RCC 7860 (cell line): Measurements from ENCODE around the gene PKNOX2.

Experiments used
- DNase-seq: peaks from one replicate; pipeline ENCODE4 v3.0.0-alpha.2; 2015; ENCODE audit warnings: low spot score
- FAIRE-seq: peaks from 2 replicates; lab custom pipeline; 2012; peaks lifted over from hg19 to GRCh38; lab: Jason Lieb, UNC

Gene PKNOX2

DNA sequence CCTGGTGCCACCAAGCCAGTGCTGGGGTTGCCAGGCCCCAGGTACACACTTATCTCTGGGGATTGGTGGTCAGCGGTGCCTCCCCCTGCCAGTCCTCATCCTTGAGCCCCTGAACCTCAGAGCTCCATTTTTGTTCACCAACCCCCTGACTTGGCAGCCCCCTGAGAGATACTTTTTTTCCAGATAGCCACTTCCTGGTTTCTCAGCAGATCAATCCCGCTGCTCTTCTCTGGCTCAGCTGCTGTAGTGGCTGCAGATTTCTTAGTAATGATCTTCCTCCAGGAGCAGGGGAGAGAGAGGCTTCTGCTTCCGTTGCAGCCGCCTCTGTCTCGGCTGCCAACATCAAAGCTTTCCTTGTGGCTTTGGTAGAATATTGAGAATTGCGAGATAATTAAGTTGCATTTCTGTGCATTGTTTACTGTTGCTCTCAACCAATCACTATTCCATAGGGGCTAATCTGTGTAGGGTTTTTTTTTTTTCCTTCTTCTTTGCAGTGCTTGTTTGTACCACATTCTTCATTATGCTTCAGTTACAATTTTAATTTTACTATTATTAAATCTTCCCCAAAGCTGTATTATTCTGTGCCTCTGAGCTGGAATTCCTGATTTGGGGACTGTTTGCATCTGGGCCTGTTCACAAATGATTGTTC is 92.1 kb downstream of the PKNOX2 start:
- FAIRE-seq = no peak
- no peak for DNase-seq

DNA sequence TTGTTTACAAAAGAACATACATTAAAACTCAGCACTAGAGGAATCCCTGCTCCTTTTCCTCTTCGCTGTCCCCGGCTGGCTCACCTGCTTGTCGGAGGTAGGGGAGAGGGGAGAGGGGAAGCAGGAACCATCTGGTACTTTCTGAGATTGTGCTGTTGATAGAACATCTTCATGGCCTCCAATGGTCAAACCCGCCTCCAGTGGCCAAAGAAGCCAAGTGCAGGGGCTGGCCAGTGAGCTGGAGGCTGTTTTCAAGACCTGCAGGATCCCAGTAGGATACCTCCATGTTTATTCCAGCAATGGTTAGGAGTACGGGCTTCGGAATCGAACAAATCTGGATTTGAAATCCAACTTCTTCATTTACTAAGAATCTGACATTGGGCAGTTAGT is 92.6 kb downstream of the PKNOX2 start:
- DNase-seq (no peak), FAIRE-seq (no peak)

DNA sequence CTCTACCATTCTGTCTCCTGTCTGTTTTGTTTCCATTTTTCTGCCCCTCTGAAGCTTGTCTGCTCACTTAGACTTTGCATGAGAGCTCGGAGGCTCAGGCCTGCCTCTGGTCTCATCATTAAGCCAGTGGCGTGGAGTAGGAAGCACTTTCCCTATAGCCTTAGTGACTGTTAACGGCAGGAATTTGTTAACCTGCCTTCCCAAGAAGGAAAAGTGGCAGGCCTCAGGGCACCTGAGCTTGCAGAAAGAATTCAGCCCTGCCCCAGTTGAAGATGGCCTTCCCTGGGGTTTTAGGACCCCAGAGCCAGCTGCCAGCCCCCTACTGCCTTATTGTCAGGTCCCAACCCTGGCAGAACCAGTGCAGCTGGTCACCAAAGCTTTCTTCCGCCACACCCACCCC is 93.2 kb downstream of the PKNOX2 start:
- FAIRE-seq (no peak), DNase-seq (no peak)

DNA sequence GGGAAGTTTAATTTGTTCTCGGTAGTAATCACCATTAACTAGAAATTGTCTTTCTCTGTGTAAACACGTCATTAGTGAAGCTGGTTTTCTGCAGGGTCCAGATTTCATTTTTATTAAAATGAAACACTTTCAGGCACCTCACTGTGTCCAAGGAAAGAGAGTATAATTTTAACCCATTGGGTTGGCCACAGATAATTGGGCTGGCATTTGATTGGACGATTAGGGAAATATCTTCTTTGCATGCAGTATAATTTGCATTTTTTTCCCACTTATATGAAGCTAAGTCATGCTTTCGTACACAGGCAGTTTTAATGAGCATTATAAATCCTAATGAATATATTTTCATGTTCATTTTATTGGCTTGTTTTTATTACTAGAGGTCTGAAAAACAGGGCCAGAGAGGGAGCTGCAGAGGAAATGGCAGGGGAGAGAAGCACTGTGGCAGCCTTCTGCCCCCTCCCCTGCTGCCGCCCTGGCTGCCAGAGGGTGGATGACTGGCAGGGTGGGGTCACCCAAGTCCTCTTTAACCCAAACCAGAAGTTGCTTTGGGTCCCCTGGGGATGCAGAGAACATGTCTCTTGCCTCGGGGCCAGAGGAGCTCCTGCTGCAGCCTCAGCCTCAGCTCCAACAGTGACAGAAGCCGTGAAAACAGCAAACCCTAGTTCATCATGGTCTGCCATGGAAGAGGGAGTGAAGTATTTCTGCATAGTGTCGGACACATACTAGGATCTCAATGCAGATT is 93.9 kb downstream of the PKNOX2 start:
- FAIRE-seq (no peak), DNase-seq (no peak)

DNA sequence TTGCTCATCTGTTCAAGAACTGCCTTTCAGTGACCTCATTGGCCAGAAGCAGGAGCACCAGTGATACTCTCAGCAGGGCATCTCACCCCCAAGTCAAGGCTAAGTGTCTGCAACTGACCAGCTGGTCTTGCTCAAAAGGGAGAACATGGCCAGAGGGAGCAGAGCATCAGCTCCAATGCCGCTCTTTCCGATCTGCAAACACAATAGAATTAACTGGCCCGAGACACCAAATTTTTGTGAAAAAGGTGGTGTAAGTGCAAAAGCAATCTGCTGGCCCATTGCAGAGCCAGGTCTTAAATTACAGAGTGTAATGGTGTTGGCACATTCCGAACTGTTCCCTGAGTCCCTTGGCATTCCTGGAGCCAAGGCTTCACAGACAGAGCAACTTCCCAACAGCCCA is 97.0 kb downstream of the PKNOX2 start:
- FAIRE-seq = no peak

DNA sequence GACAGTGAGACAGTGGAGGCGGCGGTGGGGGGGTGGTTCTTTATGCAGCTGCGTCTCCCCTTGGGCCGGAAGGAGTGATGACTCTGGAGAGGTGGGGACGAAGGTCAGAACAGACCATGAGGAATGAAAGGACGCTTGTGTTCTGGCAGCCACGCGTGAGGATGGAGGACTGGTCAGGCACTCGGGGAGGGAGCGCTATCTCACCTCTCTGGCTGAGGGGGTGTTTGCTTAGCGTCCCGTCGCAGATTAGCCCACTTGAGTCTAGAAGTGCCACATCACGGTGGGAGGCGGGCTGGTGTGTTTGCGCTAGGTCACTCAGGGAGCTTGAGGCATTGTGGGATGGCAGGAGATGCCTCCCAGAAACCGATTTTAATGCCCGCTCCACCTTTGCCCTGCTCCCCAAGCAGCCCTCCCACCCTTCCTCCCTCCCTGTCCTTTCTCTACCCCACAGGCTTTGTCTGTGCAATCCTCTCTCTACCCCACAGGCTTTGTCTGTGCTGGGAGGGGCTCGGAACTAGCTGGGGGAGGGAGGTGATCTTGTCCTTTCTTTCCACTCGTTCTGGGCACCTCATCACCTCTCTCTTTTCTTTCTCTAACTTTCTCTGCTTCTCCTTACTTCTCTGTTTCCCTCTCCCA is 97.8 kb downstream of the PKNOX2 start:
- FAIRE-seq (no peak), DNase-seq (no peak)

More for the DNA sequence above, 97.0 kb downstream of the PKNOX2 start:
- no peak for DNase-seq

DNA sequence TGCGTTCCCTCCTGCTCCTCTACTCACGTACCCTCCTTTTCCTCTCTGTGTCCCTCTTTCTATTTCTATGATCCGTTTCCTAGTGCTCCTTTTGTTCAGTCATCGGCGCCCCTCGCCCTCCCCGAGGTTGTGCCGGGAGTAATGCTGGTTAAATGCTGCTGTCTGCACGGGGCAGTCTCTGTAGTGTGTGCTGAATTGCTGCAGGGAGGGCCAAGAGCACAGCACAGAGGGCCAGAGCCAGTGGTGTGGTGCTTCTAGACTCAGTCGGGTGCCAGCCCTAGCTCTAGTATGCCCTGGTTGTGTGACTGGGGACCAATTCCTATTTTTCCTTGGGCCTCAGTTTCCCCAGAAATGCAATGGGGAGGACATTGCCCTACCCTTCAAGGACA is 98.3 kb downstream of the PKNOX2 start:
- DNase-seq (no peak), FAIRE-seq (no peak)

DNA sequence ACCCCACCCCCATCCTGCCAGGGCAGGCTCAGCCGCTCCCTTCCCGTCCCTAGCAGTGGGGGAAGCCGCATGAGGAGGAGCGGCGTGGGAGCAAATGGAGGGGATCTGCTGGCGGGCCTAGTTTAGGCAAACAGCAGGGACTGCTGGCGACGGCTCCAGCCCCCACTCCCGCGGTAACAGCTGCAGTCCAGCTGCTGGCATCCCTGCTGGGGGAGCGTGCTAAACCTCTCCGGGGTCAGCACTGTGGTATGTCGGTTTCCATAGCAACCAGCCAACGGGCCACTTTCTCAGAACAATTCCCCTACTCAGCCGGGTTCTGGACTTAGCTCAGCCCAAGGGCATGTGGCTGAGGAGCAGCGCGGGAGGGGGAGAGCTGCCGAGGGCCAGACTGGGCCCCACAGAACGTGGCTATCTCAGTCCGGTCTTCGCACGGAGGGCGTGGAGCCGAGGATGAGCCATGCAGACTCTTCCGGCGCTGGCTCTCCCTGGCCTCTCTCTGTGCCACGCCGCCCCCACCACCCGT is 98.8 kb downstream of the PKNOX2 start:
- no peak for FAIRE-seq
- no peak for DNase-seq

DNA sequence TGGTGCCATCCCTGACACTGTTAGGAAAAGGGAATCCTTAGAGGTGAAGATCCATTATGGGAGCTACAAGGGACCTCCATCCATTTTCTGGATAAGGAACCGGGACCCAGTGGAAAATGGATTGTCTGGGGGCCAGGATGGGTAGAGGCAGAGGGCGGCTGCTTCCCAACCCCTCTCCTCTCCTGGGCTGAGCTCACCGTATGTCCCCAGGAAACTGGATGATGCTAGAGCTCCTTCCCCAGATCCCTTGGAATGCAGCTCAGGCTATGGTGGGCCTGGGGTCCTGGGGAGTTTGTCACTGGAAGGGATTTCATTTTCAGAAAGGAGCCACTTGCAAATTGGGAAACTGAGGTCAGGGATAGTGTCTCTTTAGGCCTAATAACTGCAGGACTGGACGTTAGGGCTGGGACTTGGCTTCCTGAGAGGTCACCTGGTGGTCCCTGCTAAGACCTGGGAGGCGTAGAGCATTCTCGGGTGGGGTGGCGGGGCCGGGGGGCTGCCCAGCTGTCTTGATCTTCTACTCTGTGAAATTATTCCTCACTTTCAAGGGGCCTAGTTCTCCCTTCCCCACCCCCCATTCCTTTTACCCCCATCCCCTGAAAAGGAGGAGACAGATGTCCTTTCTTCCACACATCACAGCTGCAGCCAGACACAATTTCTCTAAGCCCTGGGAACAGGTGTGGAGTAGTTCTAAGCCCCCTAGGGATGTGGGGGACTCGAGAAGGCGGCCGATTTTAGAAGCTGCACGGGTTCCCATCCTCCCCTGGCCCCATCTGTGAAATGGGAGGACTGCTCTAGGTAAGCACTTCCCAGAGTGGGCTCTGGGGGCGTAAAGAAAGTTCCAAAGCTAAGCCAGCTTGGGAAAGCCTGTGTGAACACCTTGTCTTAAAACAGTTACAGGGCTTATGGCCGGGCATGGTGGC is 99.8 kb downstream of the PKNOX2 start:
- DNase-seq (no peak), FAIRE-seq (no peak)

DNA sequence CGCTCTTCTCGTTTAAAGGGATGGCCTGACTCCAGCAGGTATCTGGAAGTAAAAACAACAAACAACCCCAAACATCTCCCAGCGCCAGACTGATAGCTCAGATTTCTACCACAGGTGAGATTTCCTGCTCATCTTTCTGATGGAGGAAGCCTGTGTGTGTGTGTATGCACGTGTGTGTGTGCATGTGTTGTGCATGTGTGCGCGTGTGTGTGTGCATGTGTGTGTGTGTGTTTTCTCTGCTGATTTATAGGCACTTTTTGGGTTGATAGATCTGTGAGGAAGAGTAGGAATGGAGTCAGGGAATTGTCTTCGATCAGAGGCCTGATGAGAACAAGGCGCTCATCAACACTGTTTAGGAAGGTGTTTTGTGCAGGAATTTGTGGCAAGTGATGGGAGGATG is 103.0 kb downstream of the PKNOX2 start:
- DNase-seq (no peak), FAIRE-seq (no peak)

DNA sequence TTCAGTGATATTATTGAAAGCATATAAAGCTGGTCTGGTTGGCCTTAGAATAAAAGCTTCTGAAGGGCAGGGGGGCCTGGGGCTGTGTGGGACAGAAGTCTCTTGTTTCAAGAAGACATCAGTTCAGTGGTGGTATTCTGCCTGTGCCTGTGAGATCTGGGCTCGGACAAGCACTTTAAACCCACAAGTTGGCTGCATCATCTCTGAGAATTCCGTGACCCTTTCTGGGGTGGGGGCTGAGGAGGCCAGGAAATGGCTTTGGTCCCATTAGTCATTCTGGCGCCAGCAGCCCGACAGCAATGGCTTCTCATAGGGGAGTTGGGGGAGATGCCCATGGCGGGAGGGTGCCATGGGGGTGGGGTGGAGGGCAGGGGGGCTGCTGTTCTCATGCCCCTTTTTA is 104.1 kb downstream of the PKNOX2 start:
- FAIRE-seq (no peak), DNase-seq (no peak)

DNA sequence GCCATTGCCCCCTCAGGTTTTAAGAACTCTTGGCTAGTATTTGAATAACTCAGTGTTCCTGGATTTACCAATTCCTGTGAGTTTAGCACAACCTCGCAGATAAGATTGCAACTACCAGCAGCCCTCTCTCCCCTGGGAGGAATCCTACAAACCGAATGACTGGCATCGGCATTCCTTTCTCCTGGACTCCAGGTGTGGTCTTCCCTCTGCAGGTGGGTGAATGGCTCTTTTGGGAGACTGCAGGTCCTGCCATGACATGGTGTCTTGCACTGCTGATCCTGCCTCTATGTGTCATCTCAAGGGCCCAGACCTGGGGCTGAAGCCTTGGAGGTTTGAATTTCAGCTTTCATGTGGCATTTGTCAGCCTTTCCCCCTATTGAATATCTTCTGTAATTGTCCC is 105.6 kb downstream of the PKNOX2 start:
- no peak for FAIRE-seq
- no peak for DNase-seq

DNA sequence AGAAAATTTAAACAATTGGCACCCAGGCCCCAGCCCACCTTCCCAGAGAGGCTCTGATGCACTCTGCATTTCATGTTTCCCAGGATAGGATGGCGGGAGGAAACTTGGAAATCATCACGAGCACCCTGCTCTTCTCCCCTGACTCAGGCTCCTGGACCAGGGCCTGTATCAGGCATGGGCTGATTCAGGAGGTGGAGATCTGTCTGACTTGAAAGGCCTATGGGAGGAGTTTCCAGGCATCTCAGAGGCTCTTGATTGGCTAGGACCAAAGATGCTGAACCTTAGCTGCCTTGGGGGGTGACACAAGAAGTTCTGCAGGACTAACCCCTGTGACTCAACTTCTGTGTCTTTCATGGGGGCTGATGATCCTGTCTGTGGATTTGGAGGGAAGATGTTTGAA is 106.2 kb downstream of the PKNOX2 start:
- DNase-seq (no peak), FAIRE-seq (no peak)

DNA sequence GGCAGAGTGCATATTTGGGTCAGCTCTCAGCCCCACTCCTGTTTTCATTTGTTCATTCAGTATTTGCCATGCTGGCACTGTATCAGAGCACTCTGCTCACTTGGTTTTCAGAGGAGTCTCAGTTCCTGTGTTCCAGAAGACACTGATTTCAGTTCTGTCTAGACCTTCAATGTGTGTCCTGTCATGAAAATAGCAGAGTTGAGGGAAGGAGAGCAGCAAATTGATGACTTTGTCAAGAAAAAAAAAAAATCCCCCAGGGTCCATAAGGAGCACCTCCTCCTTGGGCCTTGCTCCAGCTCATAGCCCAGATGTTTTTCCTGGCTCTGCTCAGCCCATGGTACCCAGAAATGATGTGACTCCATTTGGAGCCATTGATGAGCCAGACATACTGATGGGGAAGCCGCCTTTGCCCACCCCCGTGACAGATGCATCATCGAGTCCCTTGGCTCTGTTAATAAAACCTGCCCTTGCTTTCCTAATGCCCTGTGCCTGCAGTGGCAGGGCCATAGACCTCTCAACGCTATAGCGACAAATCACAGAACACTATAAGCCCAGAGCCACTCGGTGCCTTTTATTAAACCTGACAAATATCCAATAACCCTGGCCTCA is 107.0 kb downstream of the PKNOX2 start:
- DNase-seq (no peak), FAIRE-seq (no peak)

DNA sequence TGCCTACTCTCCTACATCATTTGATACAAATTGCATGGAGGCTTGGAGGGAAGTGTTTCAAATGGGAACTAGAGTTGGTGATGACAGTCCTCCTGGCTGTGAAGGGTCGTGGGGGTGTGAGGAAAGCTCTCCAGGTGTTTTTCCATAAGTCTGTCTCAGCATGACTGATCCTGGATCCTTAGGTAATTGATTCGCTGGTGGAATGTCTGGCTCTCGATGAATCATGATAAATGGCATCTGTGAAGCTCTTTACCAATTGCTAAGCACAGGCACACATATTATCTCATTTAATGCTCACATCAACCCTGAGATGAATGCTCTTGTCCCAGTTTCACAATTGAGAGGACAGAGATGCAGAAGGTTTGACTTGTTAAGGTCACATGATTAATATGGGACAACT is 107.5 kb downstream of the PKNOX2 start:
- FAIRE-seq = no peak
- no peak for DNase-seq

DNA sequence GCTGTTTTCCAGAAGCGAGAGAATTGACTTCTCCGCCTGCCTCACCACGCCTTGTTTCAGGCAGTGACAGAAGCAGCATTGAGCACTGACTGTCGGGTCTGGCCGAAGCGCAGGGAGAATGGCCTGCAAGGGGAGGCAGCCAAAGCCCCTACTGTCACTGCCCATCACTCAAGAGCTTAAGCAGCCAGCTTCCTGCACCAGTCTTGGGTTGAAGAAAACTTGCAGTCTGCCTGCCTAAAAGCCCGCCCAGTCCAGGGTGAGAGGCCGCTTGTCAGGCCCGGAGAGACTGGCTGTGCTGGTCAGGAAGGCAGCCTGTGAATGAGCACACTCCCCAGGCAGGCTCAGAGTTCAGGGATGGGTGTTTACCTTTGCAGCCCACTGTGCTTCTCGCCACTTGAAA is 108.3 kb downstream of the PKNOX2 start:
- no peak for DNase-seq
- no peak for FAIRE-seq

DNA sequence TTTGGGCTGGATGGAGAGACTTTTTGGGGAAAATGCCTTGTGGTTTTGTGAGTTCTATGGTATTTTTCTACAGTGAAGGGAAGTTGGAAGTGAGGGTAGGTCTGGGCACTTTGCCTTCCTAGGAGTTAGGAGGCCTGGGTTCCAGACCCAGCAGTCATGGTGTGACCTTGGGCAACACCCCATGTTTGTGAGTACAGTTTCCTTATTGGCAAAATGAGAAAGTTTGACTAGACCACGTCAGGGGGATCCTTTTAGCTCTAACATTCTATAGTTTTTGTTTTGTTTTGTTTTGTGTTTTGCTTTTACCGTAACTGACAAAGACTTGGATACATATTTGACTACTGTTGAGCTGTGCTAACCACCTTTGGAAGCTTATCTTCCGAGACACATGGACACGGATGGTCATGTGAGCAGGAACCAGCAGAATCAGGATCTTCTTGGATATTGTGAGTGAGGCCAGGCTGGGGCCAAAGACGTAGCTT is 109.0 kb downstream of the PKNOX2 start:
- FAIRE-seq = no peak
- no peak for DNase-seq

DNA sequence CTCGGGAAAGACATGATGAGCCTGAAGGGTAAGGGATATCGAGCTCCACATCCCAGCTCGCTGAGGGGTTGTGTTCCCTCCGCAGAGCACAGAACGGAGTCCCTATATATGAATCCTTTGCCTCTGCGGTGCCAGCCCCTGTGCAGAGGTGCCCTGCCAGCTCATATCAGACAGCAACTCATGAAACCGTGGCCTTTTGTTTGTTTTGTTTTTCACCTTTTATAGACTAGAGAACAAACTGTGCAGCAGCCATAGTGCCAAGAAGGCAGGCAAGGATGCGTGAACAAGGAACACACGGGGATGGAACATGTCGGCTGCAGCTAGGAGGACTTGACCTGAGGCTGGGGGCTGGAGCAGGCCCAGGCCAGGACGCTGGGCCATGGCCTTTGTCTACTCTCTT is 109.8 kb downstream of the PKNOX2 start:
- DNase-seq (no peak), FAIRE-seq (no peak)

DNA sequence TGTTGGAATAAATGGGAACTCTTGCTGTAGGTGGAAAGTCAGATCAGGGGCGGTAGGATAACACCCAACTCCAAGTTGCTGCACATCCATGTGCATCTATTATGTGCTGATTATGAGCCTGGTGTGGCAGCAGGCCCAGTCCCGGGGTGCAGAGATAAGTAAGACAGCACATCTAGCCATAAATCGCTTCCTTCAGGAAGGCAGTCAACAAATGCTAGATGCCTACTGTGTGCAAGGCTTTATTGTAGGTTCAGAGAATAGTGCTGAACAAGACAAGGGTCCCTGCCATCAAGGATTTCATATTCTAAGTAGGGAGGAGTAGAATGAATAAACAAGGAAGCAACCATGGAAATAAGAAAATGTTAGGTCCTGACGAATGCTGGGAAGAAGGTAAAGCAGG is 110.2 kb downstream of the PKNOX2 start:
- no peak for DNase-seq
- no peak for FAIRE-seq

DNA sequence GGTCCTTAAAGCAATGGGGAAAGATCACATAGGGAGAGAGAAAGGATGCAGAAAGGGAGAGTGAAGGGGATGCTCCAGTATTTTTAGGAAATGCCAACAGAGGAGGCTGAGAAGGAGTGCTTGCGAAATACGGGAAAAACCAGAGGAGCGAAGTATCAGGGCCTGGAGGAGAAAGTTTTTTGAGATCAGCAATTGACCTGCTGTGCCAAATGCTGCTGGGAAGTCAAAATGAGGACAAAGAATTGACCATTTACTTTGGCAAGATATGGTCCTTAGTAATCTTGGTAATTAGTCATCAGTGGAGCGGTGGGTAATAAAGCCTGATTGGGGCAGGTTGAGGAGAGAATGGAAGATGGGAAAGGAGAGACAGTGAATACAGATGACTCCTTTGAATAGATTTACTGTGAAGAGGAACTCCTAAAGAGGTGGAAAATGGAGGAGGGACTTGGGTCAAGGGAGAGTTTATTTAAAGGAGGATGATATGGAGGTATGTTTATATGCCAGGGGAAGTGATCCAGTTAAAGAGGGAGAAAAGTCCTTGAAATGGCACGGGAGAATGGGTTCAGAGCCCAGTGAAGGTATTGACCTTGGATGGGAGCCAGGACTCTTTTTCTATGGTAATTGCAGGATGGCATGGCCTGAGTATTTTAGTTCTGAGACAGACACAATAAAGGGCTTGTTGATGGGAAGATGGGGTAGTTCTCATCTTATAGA is 111.5 kb downstream of the PKNOX2 start:
- DNase-seq (no peak), FAIRE-seq (no peak)
